IMR-90 (cell line): ENCODE results near the gene DACT2.

Experiments used
- BHLHE40 ChIP-seq: fragments of 150-350 bp; IDR thresholded peaks from 2 replicates; pipeline ENCODE4 v1.6.1; 2016; ENCODE audit warnings: mild to moderate bottlenecking, low read depth, low read length
- CEBPB ChIP-seq: IDR thresholded peaks from 2 replicates; pipeline ENCODE4 v1.6.1; 2012; ENCODE audit warnings: low read depth, low read length, improper control_type of control experiment
- CTCF ChIP-seq: conservative IDR thresholded peaks from 2 replicates; pipeline ENCODE4 v1.5.1; 2012; ENCODE audit warnings: mild to moderate bottlenecking, low read depth, low read length, improper control_type of control experiment
- ELK1 ChIP-seq: fragments of 150-350 bp; IDR thresholded peaks from 2 replicates; pipeline ENCODE4 v1.6.1; 2016; ENCODE audit warnings: low read depth, mild to moderate bottlenecking, low read length, moderate library complexity, borderline replicate concordance
- FOS ChIP-seq: fragments of 150-350 bp; IDR thresholded peaks from 2 replicates; pipeline ENCODE4 v1.6.1; 2016; ENCODE audit warnings: low read depth, low read length
- MAFK ChIP-seq: IDR thresholded peaks from 2 replicates; pipeline ENCODE4 v1.6.1; 2012; ENCODE audit warnings: low read depth, low read length, improper control_type of control experiment
- MXI1 ChIP-seq: IDR thresholded peaks from 2 replicates; pipeline ENCODE4 v1.6.1; 2012; ENCODE audit warnings: low read depth, mild to moderate bottlenecking, low read length, moderate library complexity, borderline replicate concordance
- POLR2A ChIP-seq: IDR thresholded peaks from 2 replicates; pipeline ENCODE4 v1.6.1; 2012; ENCODE audit warnings: mild to moderate bottlenecking, low read depth, low read length
- RCOR1 ChIP-seq: IDR thresholded peaks from 2 replicates; pipeline ENCODE4 v1.6.1; 2012; ENCODE audit warnings: mild to moderate bottlenecking, low read length, improper control_type of control experiment; ENCODE audit not compliant: insufficient replicate concordance
- SMC3 ChIP-seq: fragments of 150-350 bp; IDR thresholded peaks from 2 replicates; pipeline ENCODE4 v1.6.1; 2016; ENCODE audit warnings: low read depth, mild to moderate bottlenecking, antibody characterized with exemption, low read length, moderate library complexity

GRCh38 chr6:168368936-168369335, 49.4 kb upstream of the DACT2 start:
- TF ChIP-seq CTCF (no peak), FOS (no peak), POLR2A (no peak), BHLHE40 (no peak), MXI1 (no peak), ELK1 (no peak), MAFK (no peak), CEBPB (no peak), RCOR1 (no peak), SMC3 (no peak)
